DND-41 (cell line): Measurements from ENCODE around the gene COLGALT1.

Experiments used
- ATAC-seq: fragments of 200-7000 bp; cut with Tn5 transposase; 3 replicates; pipeline ENCODE4 v1.9.1; 2021; ENCODE audit warnings: low read depth; ENCODE audit not compliant: insufficient read depth
- DNase-seq: peaks from one replicate; pipeline ENCODE4 v3.0.0-alpha.2; 2020
- H2AFZ ChIP-seq: 2 replicates; pipeline ENCODE4 v1.6.0; 2012; ENCODE audit warnings: low read depth, low read length
- H3K27ac ChIP-seq: 2 replicates; pipeline ENCODE4 v1.5.1; 2012; ENCODE audit warnings: low read length, inconsistent platforms
- H3K27me3 ChIP-seq: fragments of 200-600 bp; sonication (generic); 2 replicates; pipeline ENCODE4 v1.6.0; 2012; ENCODE audit warnings: low read length, mild to moderate bottlenecking, inconsistent platforms; ENCODE audit not compliant: insufficient read depth, poor library complexity
- H3K36me3 ChIP-seq: 2 replicates; pipeline ENCODE4 v1.5.1; 2012; ENCODE audit warnings: low read length, inconsistent platforms; ENCODE audit not compliant: insufficient read depth
- H3K4me1 ChIP-seq: 2 replicates; pipeline ENCODE4 v1.5.1; 2012; ENCODE audit warnings: mild to moderate bottlenecking, low read length; ENCODE audit not compliant: insufficient read depth
- H3K4me2 ChIP-seq: 2 replicates; pipeline ENCODE4 v1.6.0; 2012; ENCODE audit warnings: mild to moderate bottlenecking, moderate library complexity, low read length, inconsistent platforms; ENCODE audit not compliant: insufficient read depth
- H3K4me3 ChIP-seq, 2 experiments: fragments of 200-600 bp in 1 of 2; shearing (Covaris generic) in 1 of 2; 2 replicates each; pipeline ENCODE4 v1.5.1; 2012 to 2016; ENCODE audit warnings: inconsistent platforms in 2 of 2, low read length in 2 of 2, mild to moderate bottlenecking in 2 of 2, low read depth in 1 of 2, moderate library complexity in 1 of 2
- H3K79me2 ChIP-seq: 2 replicates; pipeline ENCODE4 v1.6.0; 2012; ENCODE audit warnings: low read length, inconsistent platforms; ENCODE audit not compliant: insufficient read depth
- H3K9ac ChIP-seq: 2 replicates; pipeline ENCODE4 v1.6.0; 2012; ENCODE audit warnings: low read depth, mild to moderate bottlenecking, inconsistent platforms, low read length, moderate library complexity
- H3K9me3 ChIP-seq: 2 replicates; pipeline ENCODE4 v1.5.1; 2012; ENCODE audit warnings: low read length, moderate library complexity, mild to moderate bottlenecking, inconsistent platforms; ENCODE audit not compliant: insufficient read depth, severe bottlenecking
- H4K20me1 ChIP-seq: 2 replicates; pipeline ENCODE4 v1.6.0; 2012; ENCODE audit warnings: low read length; ENCODE audit not compliant: insufficient read depth
- CTCF ChIP-seq: IDR thresholded peaks from 2 replicates; pipeline ENCODE4 v1.5.1; 2012; ENCODE audit warnings: borderline replicate concordance, low read length, moderate library complexity, mild to moderate bottlenecking; ENCODE audit not compliant: poor library complexity, severe bottlenecking; ENCODE audit errors: extremely low read depth
- EZH2 ChIP-seq: IDR thresholded peaks from 3 replicates; pipeline ENCODE4 v1.6.1; 2012; ENCODE audit warnings: borderline replicate concordance, low read depth, mild to moderate bottlenecking, moderate library complexity, low read length, inconsistent platforms; ENCODE audit not compliant: severe bottlenecking

Gene COLGALT1

DNA sequence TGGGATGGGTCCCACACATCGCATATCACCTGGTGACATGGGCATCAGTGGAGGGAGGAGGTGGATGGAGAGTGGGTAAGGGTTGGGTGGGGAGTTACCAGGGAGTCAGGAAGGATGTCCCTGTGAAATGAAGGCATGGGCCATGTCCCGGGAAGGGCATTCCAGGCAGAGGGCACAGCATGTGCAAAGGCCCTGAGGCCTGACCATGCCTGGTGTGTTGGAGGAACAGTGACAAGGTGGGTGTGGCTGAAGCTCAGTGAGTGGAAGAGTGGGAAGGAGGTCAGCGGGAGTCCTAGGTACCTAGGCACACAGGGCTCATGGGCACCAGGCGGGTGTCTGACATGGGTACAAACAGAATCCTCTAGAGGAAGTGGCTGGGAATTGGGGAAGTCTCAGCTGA, 11.0 kb upstream of the COLGALT1 start:
- DNase-seq, result no peak
- H2AFZ ChIP-seq, result no peak overlapping the region
- no peak overlapping the region for H3K27ac ChIP-seq
- no peaks in the 10 kb centered on the region for H3K79me2 ChIP-seq
- no peak overlapping the region for H3K9ac ChIP-seq
- no peaks in the 10 kb centered on the region for H4K20me1 ChIP-seq
- no peaks in the 10 kb centered on the region for H3K27me3 ChIP-seq
- H3K4me3 ChIP-seq, result no peak overlapping the region
- H3K9me3 ChIP-seq, result no peaks in the 10 kb centered on the region
- no peak overlapping the region for H3K4me2 ChIP-seq
- TF ChIP-seq CTCF (no peak), EZH2 (no peak)
- no peak for ATAC-seq
- peaks cover 3% of the 10 kb centered on the region for H3K4me1 ChIP-seq
- no peaks in the 10 kb centered on the region for H3K36me3 ChIP-seq

DNA sequence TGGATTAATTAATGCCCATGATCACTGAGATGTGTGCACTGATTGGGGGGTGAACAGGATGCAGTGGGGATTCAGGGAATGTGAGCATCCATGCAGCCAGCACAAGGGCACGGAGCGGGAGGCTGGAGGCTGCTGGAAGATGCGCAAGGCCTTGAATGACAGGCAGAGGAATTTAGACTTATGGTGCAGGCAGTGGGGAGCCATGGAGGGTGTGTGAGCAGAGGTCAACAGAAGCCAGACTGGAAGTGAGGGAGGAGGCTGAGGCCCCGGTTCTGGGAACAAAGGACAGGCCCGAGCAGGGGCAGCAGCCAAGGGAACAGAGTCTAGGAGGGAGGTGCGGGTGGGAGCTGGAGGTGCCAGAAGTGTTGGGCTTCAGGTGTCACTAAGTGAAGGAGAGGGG, 7.3 kb upstream of the COLGALT1 start:
- Histone ChIP-seq H3K4me3 (no peak overlapping the region), H2AFZ (no peak overlapping the region), H3K9ac (no peak overlapping the region), H3K9me3 (no peaks in the 10 kb centered on the region), H3K4me2 (no peak overlapping the region), H4K20me1 (no peaks in the 10 kb centered on the region), H3K36me3 (no peaks in the 10 kb centered on the region), H3K27ac (no peak overlapping the region), H3K4me1 (peaks cover 10% of the 10 kb centered on the region), H3K27me3 (no peaks in the 10 kb centered on the region), H3K79me2 (no peaks in the 10 kb centered on the region)
- TF ChIP-seq CTCF (no peak), EZH2 (no peak)
- ATAC-seq (no peak), DNase-seq (no peak)

GRCh38 chr19:17549085-17549740, 6.2 kb upstream of the COLGALT1 start:
- Histone ChIP-seq H3K27me3 (no peaks in the 10 kb centered on the region), H2AFZ (no peak overlapping the region), H3K79me2 (no peaks in the 10 kb centered on the region), H3K4me1 (peaks cover 16% of the 10 kb centered on the region), H3K27ac (no peak overlapping the region), H3K4me2 (no peak overlapping the region), H3K36me3 (no peaks in the 10 kb centered on the region), H3K9ac (no peak overlapping the region), H4K20me1 (no peaks in the 10 kb centered on the region), H3K9me3 (no peaks in the 10 kb centered on the region), H3K4me3 (no peak overlapping the region)
- TF ChIP-seq EZH2, result no peak
- no peak for TF ChIP-seq CTCF
- DNase-seq, result no peak
- no peak for ATAC-seq
